A673 (cell line): ENCODE measurements around the gene OLA1. TPM values are rescaled to one million over a fixed set of nuclear protein-coding genes. Genes with fewer than 3 reads are reported as not detected.

Experiments used
- BruUV-seq: library from RNA; stranded (reverse); fragments of 400-500 nt; replicated peaks from 2 replicates; lab custom pipeline; 2021; lab: Mats Ljungman, UMichigan
- CTCF ChIA-PET: fragments of 300-600 bp; sonication (Branson Sonifier 250); formaldehyde crosslinking; loops from one replicate; lab custom pipeline; 2022; ENCODE audit warnings: antibody characterized with exemption; lab: Charles Lee
- POLR2A ChIA-PET: fragments of 300-600 bp; sonication (Branson Sonifier 250); formaldehyde crosslinking; loops from one replicate; lab custom pipeline; 2022; ENCODE audit warnings: antibody characterized with exemption; ENCODE audit not compliant: low non-redundant PET; lab: Charles Lee
- DNase-seq: peaks from one replicate; pipeline ENCODE4 v3.0.0-alpha.2; 2015; ENCODE audit warnings: low spot score
- H3K27ac ChIP-seq: fragments of 200-600 bp; sonication (generic); 2 replicates; pipeline ENCODE4 v1.5.1; 2016; ENCODE audit warnings: mixed run types, low read depth, mild to moderate bottlenecking, mixed read lengths, antibody characterized with exemption, low read length; ENCODE audit not compliant: poor library complexity, severe bottlenecking
- H3K27me3 ChIP-seq: fragments of 200-600 bp; sonication (generic); replicated peaks from 2 replicates; pipeline ENCODE4 v1.6.1; 2017; ENCODE audit warnings: mixed run types, low read depth, mild to moderate bottlenecking, mixed read lengths, antibody characterized with exemption, low read length; ENCODE audit not compliant: insufficient read depth, poor library complexity
- H3K36me3 ChIP-seq: fragments of 200-600 bp; sonication (generic); 2 replicates; pipeline ENCODE4 v1.6.1; 2016; ENCODE audit warnings: mixed run types, mild to moderate bottlenecking, mixed read lengths, antibody characterized with exemption, low read length; ENCODE audit not compliant: insufficient read depth, poor library complexity, severe bottlenecking
- H3K4me1 ChIP-seq: fragments of 200-600 bp; sonication (generic); 2 replicates; pipeline ENCODE4 v1.6.1; 2017; ENCODE audit warnings: mixed run types, mild to moderate bottlenecking, mixed read lengths, antibody characterized with exemption, low read length; ENCODE audit not compliant: insufficient read depth, poor library complexity, severe bottlenecking
- H3K4me3 ChIP-seq: fragments of 200-600 bp; sonication (generic); 2 replicates; pipeline ENCODE4 v1.5.1; 2016; ENCODE audit warnings: low read depth, mixed run types, mild to moderate bottlenecking, mixed read lengths, low read length; ENCODE audit not compliant: poor library complexity, severe bottlenecking
- H3K9me3 ChIP-seq: fragments of 200-600 bp; sonication (generic); 2 replicates; pipeline ENCODE4 v1.6.1; 2016; ENCODE audit warnings: mixed run types, low read depth, mild to moderate bottlenecking, mixed read lengths, antibody characterized with exemption, low read length; ENCODE audit not compliant: poor library complexity, severe bottlenecking
- EZH2 ChIP-seq: fragments of 200-600 bp; sonication (generic); IDR thresholded peaks from 2 replicates; pipeline ENCODE4 v1.6.1; 2017; ENCODE audit warnings: borderline replicate concordance, low read depth, mild to moderate bottlenecking, mixed read lengths, antibody characterized with exemption, low read length; ENCODE audit not compliant: poor library complexity, severe bottlenecking
- intact Hi-C: fragments of 100-400 bp; cut with micrococcal nuclease; formaldehyde crosslinking; loops from one replicate; pipeline ENCODE4 v1.10.0; 2022; ENCODE audit not compliant: unreplicated experiment
- total RNA-seq: library from RNA; stranded (reverse); gene quantifications from 2 replicates; pipeline ENCODE4 v1.2.3, GENCODE V29; 2021
- TF ChIP-seq, protein P1 (sequence below): fragments of 300-800, 200-600 bp; sonication (generic); conservative IDR thresholded peaks from 2 replicates; pipeline ENCODE4 v1.5.1; 2017; ENCODE audit warnings: low read depth, mild to moderate bottlenecking, antibody characterized with exemption, low read length, moderate library complexity, mixed read lengths

The OLA1 gene
- total RNA-seq, 1 experiment from 2014 or later = 174 TPM

DNA sequence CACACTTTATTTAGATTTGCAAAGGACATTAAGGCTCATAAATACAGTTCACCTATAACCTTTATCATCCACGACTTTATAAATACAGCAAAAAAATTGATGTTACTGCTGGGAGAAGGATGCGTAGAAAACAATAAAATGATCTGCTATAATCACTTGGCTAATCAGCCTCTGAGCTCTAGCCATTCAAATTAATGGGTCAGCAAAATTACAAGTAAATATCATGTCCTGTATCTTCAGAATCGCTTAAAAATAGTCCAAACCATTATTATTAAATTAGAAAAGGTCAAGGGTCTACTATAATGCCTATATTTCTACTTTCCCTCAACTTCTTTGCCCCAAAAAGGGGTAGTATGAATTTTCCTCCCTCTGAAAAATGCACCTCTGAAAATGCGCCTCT, 40.3 kb downstream of the OLA1 start:
- Histone ChIP-seq H3K27me3 (no peaks in the 10 kb centered on the region), H3K4me3 (no peak overlapping the region), H3K36me3 (no peaks in the 10 kb centered on the region), H3K4me1 (no peaks in the 10 kb centered on the region), H3K27ac (no peak overlapping the region), H3K9me3 (no peaks in the 10 kb centered on the region)
- BruUV-seq = no TSS peak
- DNase-seq = no peak
- ChIA-PET CTCF (no interaction called here), POLR2A (no interaction called here)
- no peak for TF ChIP-seq EZH2
- TF ChIP-seq, protein P1, sequence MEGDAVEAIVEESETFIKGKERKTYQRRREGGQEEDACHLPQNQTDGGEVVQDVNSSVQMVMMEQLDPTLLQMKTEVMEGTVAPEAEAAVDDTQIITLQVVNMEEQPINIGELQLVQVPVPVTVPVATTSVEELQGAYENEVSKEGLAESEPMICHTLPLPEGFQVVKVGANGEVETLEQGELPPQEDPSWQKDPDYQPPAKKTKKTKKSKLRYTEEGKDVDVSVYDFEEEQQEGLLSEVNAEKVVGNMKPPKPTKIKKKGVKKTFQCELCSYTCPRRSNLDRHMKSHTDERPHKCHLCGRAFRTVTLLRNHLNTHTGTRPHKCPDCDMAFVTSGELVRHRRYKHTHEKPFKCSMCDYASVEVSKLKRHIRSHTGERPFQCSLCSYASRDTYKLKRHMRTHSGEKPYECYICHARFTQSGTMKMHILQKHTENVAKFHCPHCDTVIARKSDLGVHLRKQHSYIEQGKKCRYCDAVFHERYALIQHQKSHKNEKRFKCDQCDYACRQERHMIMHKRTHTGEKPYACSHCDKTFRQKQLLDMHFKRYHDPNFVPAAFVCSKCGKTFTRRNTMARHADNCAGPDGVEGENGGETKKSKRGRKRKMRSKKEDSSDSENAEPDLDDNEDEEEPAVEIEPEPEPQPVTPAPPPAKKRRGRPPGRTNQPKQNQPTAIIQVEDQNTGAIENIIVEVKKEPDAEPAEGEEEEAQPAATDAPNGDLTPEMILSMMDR = no peak
- intact Hi-C loops = no loop called here

DNA sequence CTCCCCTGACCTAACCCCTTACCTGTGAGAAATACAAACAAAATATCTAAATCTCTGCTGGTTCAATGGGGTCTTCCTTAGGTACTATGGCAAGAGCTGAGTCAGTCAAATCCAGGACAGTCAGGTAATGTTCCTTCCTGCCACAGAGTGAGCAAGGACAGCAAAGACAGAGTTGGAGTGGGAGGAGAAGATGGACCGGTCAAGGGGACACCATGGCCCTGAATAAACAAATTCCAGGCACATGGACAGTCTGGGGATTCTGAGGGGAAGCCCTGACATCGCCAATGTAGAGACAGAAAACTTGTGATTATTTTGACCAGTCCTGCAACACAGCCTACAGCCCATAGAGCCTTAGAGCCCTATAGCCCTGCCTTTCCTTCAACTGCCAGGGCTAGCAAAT, 42.8 kb downstream of the OLA1 start:
- ChIA-PET CTCF (no interaction called here), POLR2A (no interaction called here)
- DNase-seq = no peak
- Histone ChIP-seq H3K36me3 (no peaks in the 10 kb centered on the region), H3K27ac (no peak overlapping the region), H3K4me1 (no peaks in the 10 kb centered on the region), H3K9me3 (no peaks in the 10 kb centered on the region), H3K4me3 (no peak overlapping the region), H3K27me3 (no peaks in the 10 kb centered on the region)
- intact Hi-C loops = no loop called here
- TF ChIP-seq, protein P1 = no peak
- TF ChIP-seq EZH2 = no peak
- BruUV-seq = no TSS peak

DNA sequence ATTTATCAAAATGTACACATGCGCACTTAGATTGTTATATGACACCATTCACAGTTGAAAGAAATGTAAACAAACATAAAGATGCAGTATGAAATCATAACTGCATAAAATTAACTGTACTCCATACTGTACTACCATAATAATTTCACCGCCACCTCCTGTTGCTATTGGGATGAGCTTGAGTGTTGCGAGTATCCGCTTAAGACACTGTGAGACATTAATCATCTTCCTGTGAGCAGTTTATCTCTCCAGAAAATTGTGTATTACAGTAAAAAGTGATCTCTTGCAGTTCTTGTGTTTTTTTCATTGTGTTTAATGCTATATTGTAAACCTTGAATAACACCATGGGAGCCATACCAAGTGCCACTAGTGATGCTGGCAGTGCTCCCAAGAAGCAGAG, 46.1 kb downstream of the OLA1 start:
- H3K36me3 ChIP-seq = no peaks in the 10 kb centered on the region
- DNase-seq = no peak
- BruUV-seq = no TSS peak
- CTCF ChIA-PET = no interaction called here
- TF ChIP-seq EZH2 = no peak
- TF ChIP-seq, protein P1 = no peak
- no peaks in the 10 kb centered on the region for H3K4me1 ChIP-seq
- POLR2A ChIA-PET = no interaction called here
- no peak overlapping the region for H3K27ac ChIP-seq
- no peaks in the 10 kb centered on the region for H3K9me3 ChIP-seq
- no peaks in the 10 kb centered on the region for H3K27me3 ChIP-seq
- H3K4me3 ChIP-seq = no peak overlapping the region
- intact Hi-C loops = no loop called here
